ENCODE measurements around the gene CAPZB.

Gene CAPZB

DNA sequence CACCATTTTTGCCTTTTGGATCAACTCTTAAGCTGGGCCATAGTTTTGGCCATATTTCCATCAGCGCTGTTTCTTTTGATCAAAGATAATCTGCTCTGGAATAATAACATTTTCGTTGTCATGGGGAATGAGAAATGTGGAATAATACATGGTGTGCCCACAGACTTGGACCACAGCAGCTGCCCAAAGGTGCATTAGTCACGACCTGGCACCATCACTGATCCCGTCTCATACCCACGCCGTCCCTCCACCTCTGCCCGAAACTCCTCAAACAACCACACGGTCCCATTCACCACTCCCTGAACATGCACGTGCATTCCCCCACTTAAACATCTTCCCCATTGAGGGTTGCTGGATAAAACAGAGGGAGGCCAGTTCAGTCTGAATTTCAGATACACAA, 96.4 kb downstream of the CAPZB start:
- Histone ChIP-seq H3K4me1 (no peaks in the 10 kb centered on the region), H3K4me3 (ENCODE audit: low read depth, low read length) (no peak overlapping the region), H3K27me3 (no peaks in the 10 kb centered on the region), H3K36me3 (no peaks in the 10 kb centered on the region), H3K9me3 (no peaks in the 10 kb centered on the region)
- DNase-seq: no peak
- TF ChIP-seq, protein P1, sequence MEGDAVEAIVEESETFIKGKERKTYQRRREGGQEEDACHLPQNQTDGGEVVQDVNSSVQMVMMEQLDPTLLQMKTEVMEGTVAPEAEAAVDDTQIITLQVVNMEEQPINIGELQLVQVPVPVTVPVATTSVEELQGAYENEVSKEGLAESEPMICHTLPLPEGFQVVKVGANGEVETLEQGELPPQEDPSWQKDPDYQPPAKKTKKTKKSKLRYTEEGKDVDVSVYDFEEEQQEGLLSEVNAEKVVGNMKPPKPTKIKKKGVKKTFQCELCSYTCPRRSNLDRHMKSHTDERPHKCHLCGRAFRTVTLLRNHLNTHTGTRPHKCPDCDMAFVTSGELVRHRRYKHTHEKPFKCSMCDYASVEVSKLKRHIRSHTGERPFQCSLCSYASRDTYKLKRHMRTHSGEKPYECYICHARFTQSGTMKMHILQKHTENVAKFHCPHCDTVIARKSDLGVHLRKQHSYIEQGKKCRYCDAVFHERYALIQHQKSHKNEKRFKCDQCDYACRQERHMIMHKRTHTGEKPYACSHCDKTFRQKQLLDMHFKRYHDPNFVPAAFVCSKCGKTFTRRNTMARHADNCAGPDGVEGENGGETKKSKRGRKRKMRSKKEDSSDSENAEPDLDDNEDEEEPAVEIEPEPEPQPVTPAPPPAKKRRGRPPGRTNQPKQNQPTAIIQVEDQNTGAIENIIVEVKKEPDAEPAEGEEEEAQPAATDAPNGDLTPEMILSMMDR (IDR thresholded peaks at IDR 0.05; ENCODE audit: low read depth, low read length): no peak

DNA sequence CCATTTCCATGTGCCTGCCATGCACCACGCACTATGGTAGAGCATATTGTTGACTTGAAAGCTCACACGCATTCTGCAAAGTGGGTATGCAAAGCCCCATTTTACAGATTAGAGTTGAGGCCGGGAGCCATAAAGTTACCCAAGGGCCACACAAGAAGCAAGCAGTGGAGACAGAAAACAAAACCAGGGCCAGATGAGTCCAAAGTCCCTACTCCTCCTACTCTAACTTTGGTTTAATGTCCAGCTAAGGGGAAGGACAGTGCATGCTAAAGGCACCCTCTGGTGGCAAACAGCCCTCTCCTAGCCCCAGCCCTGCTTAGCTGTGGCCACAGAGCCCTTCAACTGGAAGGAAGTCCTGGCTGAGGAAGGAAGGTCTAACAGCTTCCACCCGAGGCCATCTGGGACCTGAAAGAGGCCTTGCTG, 98.3 kb downstream of the CAPZB start:
- no peaks in the 10 kb centered on the region for H3K27me3 ChIP-seq
- TF ChIP-seq, protein P1 (IDR thresholded peaks at IDR 0.05; ENCODE audit: low read depth, low read length): no peak
- no peaks in the 10 kb centered on the region for H3K4me1 ChIP-seq
- no peaks in the 10 kb centered on the region for H3K36me3 ChIP-seq
- DNase-seq: no peak
- H3K4me3 ChIP-seq (ENCODE audit: low read depth, low read length): no peak overlapping the region
- no peaks in the 10 kb centered on the region for H3K9me3 ChIP-seq

DNA sequence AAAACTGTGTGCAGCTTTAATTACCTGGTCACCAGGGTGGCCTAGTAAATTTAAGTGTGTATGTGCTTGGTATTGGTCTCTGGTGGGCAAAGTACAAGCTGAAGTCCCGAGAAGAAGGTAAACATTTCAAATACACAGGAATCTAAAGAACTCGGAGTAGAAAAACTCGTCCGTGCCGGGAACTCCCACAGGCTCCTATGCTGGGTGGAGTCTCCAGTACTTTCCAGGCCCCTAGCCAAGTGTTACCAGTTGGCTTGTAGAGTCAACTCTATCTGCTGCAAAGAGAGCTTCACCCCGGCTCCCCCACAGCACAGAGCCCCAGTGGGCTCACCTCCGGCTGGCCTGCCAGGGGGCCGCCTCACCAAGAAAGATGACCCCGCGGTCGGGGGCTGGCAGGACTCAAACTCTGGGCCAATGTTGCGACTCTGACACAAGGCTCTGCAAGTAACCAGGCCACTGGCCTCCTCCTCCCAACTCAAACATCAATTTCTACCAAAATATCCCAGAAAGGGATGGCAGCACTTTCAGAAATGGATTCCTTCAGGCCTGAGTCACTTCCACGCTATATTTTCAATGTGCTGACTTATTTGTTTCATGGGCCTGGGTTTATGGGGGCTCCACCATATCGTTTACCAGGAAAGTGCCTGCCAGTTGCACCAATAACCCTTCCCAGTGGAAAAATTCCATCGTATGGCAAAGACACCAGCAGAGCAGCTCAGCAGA, 99.3 kb downstream of the CAPZB start:
- no peak for DNase-seq
- Histone ChIP-seq H3K4me1 (no peaks in the 10 kb centered on the region), H3K27me3 (no peaks in the 10 kb centered on the region), H3K36me3 (no peaks in the 10 kb centered on the region), H3K4me3 (ENCODE audit: low read depth, low read length) (no peak overlapping the region), H3K9me3 (no peaks in the 10 kb centered on the region)
- TF ChIP-seq, protein P1 (IDR thresholded peaks at IDR 0.05; ENCODE audit: low read depth, low read length): no peak

DNA sequence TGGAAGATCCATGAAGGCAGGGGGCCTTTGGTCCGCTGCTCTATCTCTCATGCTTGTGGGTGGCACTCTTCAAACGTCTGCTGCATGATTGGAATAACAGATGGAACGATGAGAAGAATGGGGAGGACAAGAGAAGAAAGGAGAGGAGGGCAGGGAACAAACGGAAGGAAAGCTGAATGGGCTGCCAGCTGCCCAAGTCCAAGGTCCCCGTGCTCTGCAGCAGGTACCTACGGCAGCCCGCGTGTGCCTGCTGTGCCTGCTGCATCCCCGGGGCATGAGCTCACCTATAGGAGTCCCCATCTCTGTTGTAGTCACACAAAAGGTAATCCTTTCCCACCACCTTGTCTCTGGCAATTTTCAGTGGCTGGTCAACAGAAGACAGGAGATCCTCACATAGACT, 100.1 kb downstream of the CAPZB start:
- Histone ChIP-seq H3K4me3 (ENCODE audit: low read depth, low read length) (no peak overlapping the region), H3K4me1 (no peaks in the 10 kb centered on the region), H3K36me3 (no peaks in the 10 kb centered on the region)

DNA sequence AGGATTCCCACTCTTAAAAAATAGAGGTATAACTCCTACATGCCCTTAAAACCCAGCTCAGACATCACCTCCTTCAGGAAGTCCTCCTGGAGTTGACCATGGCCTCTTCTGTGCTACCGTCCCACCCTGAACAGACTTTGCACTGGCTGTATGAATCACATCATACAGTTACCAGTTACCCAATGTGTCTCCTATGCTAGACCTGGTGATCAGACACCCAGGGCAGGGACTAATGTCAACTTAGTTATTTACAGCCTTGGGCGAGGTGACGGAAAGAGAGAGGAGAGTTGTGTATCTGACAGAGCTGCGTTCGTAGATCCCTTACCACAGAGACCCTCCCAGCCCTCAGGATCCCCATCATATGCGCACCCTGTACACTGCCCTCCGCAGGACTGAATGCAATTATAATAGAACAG, 100.6 kb downstream of the CAPZB start:
- H3K4me3 ChIP-seq (ENCODE audit: low read depth, low read length): no peak overlapping the region
- no peaks in the 10 kb centered on the region for H3K4me1 ChIP-seq
- no peaks in the 10 kb centered on the region for H3K27me3 ChIP-seq
- DNase-seq: no peak
- no peaks in the 10 kb centered on the region for H3K9me3 ChIP-seq
- TF ChIP-seq, protein P1 (IDR thresholded peaks at IDR 0.05; ENCODE audit: low read depth, low read length): no peak
- no peaks in the 10 kb centered on the region for H3K36me3 ChIP-seq

More for the DNA sequence above, 100.1 kb downstream of the CAPZB start:
- Histone ChIP-seq H3K9me3 (no peaks in the 10 kb centered on the region), H3K27me3 (no peaks in the 10 kb centered on the region)
- no peak for DNase-seq
- TF ChIP-seq, protein P1 (IDR thresholded peaks at IDR 0.05; ENCODE audit: low read depth, low read length): no peak

DNA sequence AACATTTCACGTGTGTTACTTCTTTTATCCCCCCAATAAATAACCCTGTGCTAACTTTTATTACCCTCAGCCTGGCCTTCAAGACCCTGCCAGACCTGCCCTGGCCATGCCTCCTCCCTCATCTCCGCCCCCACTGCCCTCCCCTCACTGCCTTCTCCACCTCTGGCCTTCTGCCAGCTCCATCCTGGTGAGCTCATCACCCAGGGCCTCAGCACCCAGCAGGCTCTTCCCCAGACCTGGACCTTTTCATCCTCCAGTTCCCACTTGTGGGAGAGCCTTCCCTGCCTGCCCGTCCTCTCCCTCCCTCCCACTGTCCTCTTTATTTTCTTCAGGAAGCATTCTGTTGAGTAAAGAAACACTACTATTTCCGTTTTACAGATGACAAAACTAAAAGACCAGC, 101.2 kb downstream of the CAPZB start:
- H3K9me3 ChIP-seq: no peaks in the 10 kb centered on the region
- no peak overlapping the region for H3K4me3 ChIP-seq (ENCODE audit: low read depth, low read length)
- H3K36me3 ChIP-seq: no peaks in the 10 kb centered on the region
- peak; percentile 63 for DNase-seq
- TF ChIP-seq, protein P1 (IDR thresholded peaks at IDR 0.05; ENCODE audit: low read depth, low read length): no peak
- no peaks in the 10 kb centered on the region for H3K27me3 ChIP-seq
- no peaks in the 10 kb centered on the region for H3K4me1 ChIP-seq

Measured in BE2C (cell line).